Central memory CD8-positive, alpha-beta T cell (primary cell): ENCODE data around the gene ERCC5.

Source experiments
- ATAC-seq: fragments of 150-1000 bp; cut with Tn5 transposase; replicated peaks from 2 replicates; pipeline ENCODE4 v1.10.0; 2022; ENCODE audit warnings: mild to moderate bottlenecking, moderate FRiP score, moderate number of reproducible peaks; ENCODE audit not compliant: poor library complexity, severe bottlenecking; ENCODE audit errors: extremely low read depth
- DNase-seq, 2 donors: peaks; one replicate each; pipeline ENCODE4 v3.0.0; 2021; ENCODE audit warnings: low spot score in 2 of 2
- H3K27ac Mint-ChIP-seq: one replicate; pipeline ENCODE4 v1.8.0; 2022; ENCODE audit warnings: low read depth, mild to moderate bottlenecking, moderate library complexity, mixed read lengths
- H3K27me3 Mint-ChIP-seq: one replicate; pipeline ENCODE4 v1.8.0; 2022; ENCODE audit warnings: mixed read lengths
- H3K36me3 Mint-ChIP-seq: one replicate; pipeline ENCODE4 v1.8.0; 2022; ENCODE audit warnings: mild to moderate bottlenecking, moderate library complexity, mixed read lengths; ENCODE audit not compliant: insufficient read depth
- H3K4me1 Mint-ChIP-seq: one replicate; pipeline ENCODE4 v1.8.0; 2022; ENCODE audit warnings: mixed read lengths
- H3K4me3 Mint-ChIP-seq: one replicate; pipeline ENCODE4 v1.8.0; 2022; ENCODE audit warnings: mild to moderate bottlenecking, moderate library complexity, mixed read lengths
- H3K9me3 Mint-ChIP-seq: one replicate; pipeline ENCODE4 v1.8.0; 2022; ENCODE audit warnings: mixed read lengths

Gene ERCC5

GRCh38 chr13:102903659-102904407, 58.0 kb downstream of the ERCC5 start:
- ATAC-seq, result no peak
- H3K4me3 Mint-ChIP-seq, result no peak overlapping the region
- DNase-seq, result no peak
- peaks cover 42% of the 10 kb centered on the region for H3K27me3 Mint-ChIP-seq
- H3K9me3 Mint-ChIP-seq, result no peaks in the 10 kb centered on the region
- H3K4me1 Mint-ChIP-seq, result no peaks in the 10 kb centered on the region
- H3K27ac Mint-ChIP-seq, result no peak overlapping the region
- no peaks in the 10 kb centered on the region for H3K36me3 Mint-ChIP-seq

- peaks cover 42% of the 10 kb centered on the region for H3K27me3 Mint-ChIP-seq
Observed at GRCh38 chr13:102904408-102904862, 58.6 kb downstream of the ERCC5 start.

GRCh38 chr13:102905905-102906771, 60.3 kb downstream of the ERCC5 start:
- no peak overlapping the region for H3K4me3 Mint-ChIP-seq
- no peak overlapping the region for H3K27ac Mint-ChIP-seq
- ATAC-seq (no peak), DNase-seq (no peak)
- H3K36me3 Mint-ChIP-seq, result no peaks in the 10 kb centered on the region
- H3K4me1 Mint-ChIP-seq, result no peaks in the 10 kb centered on the region
- peaks cover 54% of the 10 kb centered on the region for H3K27me3 Mint-ChIP-seq
- no peaks in the 10 kb centered on the region for H3K9me3 Mint-ChIP-seq

More at GRCh38 chr13:102904408-102904862, 58.6 kb downstream of the ERCC5 start:
- no peaks in the 10 kb centered on the region for H3K36me3 Mint-ChIP-seq
- no peaks in the 10 kb centered on the region for H3K4me1 Mint-ChIP-seq
- DNase-seq, result no peak
- H3K27ac Mint-ChIP-seq, result no peak overlapping the region
- ATAC-seq, result no peak
- H3K4me3 Mint-ChIP-seq, result no peak overlapping the region
- no peaks in the 10 kb centered on the region for H3K9me3 Mint-ChIP-seq

- Mint-ChIP-seq H3K4me3 (no peak overlapping the region), H3K4me1 (no peaks in the 10 kb centered on the region), H3K9me3 (no peaks in the 10 kb centered on the region), H3K27ac (no peak overlapping the region), H3K36me3 (no peaks in the 10 kb centered on the region), H3K27me3 (peaks cover 54% of the 10 kb centered on the region)
- no peak for ATAC-seq
- DNase-seq, result no peak
Observed at GRCh38 chr13:102907016-102907756, 61.4 kb downstream of the ERCC5 start.

GRCh38 chr13:102907886-102908515, 62.2 kb downstream of the ERCC5 start:
- no peaks in the 10 kb centered on the region for H3K36me3 Mint-ChIP-seq
- no peak overlapping the region for H3K4me3 Mint-ChIP-seq
- DNase-seq (no peak), ATAC-seq (no peak)
- no peak overlapping the region for H3K27ac Mint-ChIP-seq
- no peaks in the 10 kb centered on the region for H3K9me3 Mint-ChIP-seq
- H3K4me1 Mint-ChIP-seq, result no peaks in the 10 kb centered on the region
- peaks cover 54% of the 10 kb centered on the region for H3K27me3 Mint-ChIP-seq

- peaks cover 56% of the 10 kb centered on the region for H3K27me3 Mint-ChIP-seq
- no peak overlapping the region for H3K4me3 Mint-ChIP-seq
- H3K4me1 Mint-ChIP-seq, result no peaks in the 10 kb centered on the region
Observed at GRCh38 chr13:102909971-102910370, 64.1 kb downstream of the ERCC5 start.

GRCh38 chr13:102911336-102911735, 65.5 kb downstream of the ERCC5 start:
- no peaks in the 10 kb centered on the region for H3K9me3 Mint-ChIP-seq
- H3K36me3 Mint-ChIP-seq, result no peaks in the 10 kb centered on the region
- ATAC-seq, result no peak
- no peaks in the 10 kb centered on the region for H3K4me1 Mint-ChIP-seq
- H3K27ac Mint-ChIP-seq, result no peak overlapping the region
- H3K27me3 Mint-ChIP-seq, result peaks cover 50% of the 10 kb centered on the region
- no peak overlapping the region for H3K4me3 Mint-ChIP-seq
- no peak for DNase-seq

More at GRCh38 chr13:102909971-102910370, 64.1 kb downstream of the ERCC5 start:
- DNase-seq, result no peak
- ATAC-seq, result no peak
- H3K27ac Mint-ChIP-seq, result no peak overlapping the region
- no peaks in the 10 kb centered on the region for H3K36me3 Mint-ChIP-seq
- H3K9me3 Mint-ChIP-seq, result no peaks in the 10 kb centered on the region

GRCh38 chr13:102912599-102912998, 66.8 kb downstream of the ERCC5 start:
- Mint-ChIP-seq H3K9me3 (no peaks in the 10 kb centered on the region), H3K4me3 (no peak overlapping the region), H3K27me3 (peaks cover 49% of the 10 kb centered on the region), H3K27ac (no peak overlapping the region), H3K36me3 (no peaks in the 10 kb centered on the region), H3K4me1 (no peaks in the 10 kb centered on the region)
- ATAC-seq (no peak), DNase-seq (no peak)

GRCh38 chr13:102913914-102914313, 68.1 kb downstream of the ERCC5 start:
- H3K27ac Mint-ChIP-seq, result no peak overlapping the region
- H3K27me3 Mint-ChIP-seq, result peaks cover 63% of the 10 kb centered on the region
- DNase-seq, result no peak
- H3K36me3 Mint-ChIP-seq, result no peaks in the 10 kb centered on the region
- no peaks in the 10 kb centered on the region for H3K9me3 Mint-ChIP-seq
- H3K4me1 Mint-ChIP-seq, result no peaks in the 10 kb centered on the region
- ATAC-seq, result no peak
- no peak overlapping the region for H3K4me3 Mint-ChIP-seq

- Mint-ChIP-seq H3K4me1 (no peaks in the 10 kb centered on the region), H3K36me3 (no peaks in the 10 kb centered on the region), H3K27ac (no peak overlapping the region), H3K9me3 (no peaks in the 10 kb centered on the region), H3K4me3 (no peak overlapping the region), H3K27me3 (peaks cover 67% of the 10 kb centered on the region)
- ATAC-seq (no peak), DNase-seq (no peak)
Observed at GRCh38 chr13:102914339-102914930, 68.6 kb downstream of the ERCC5 start.

GRCh38 chr13:102915393-102915930, 69.6 kb downstream of the ERCC5 start:
- DNase-seq (no peak), ATAC-seq (no peak)
- Mint-ChIP-seq H3K4me3 (no peak overlapping the region), H3K27ac (no peak overlapping the region), H3K36me3 (no peaks in the 10 kb centered on the region), H3K27me3 (peaks cover 67% of the 10 kb centered on the region), H3K4me1 (no peaks in the 10 kb centered on the region), H3K9me3 (no peaks in the 10 kb centered on the region)
